ENCODE data around the gene OTOL1. TPM values are rescaled to one million over a fixed set of nuclear protein-coding genes. Genes with fewer than 3 reads are reported as not detected.
"Not testable (repeated sequence)": the region's sequence is repeated elsewhere in the genome, so short reads cannot be mapped to it uniquely, and the experiment has no call there.

The OTOL1 gene
- total and polyA plus RNA-seq, 2 donors from 2014 or later, result not detected

DNA sequence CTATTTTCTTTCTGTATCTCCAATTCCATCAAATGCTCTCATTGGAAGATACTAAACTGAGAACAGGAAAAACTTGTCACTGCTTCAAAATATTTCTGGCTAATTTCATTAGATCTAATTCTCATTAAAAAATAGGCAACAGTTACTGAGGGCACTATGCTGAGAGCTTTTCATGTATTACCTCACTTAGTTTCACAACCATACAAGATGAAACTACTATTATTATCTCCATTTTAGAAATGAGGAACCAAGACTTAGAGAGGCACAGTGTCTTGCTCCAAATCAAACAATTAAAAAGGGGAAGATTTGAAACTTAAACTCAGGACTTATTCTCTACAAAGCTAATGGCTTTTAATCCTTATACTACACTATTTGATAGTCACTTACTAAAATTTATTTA, 7.2 kb upstream of the OTOL1 start:
- Histone ChIP-seq H3K36me3 (ENCODE audit: control insufficient read depth in 2 of 3, insufficient read depth in 3 of 3, low read length in 3 of 3) (no peaks in the 10 kb centered on the region), H3K27ac (ENCODE audit: low read depth in 2 of 2, low read length in 2 of 2) (no peak overlapping the region), H3K9ac (ENCODE audit: low read length in 3 of 3) (no peak overlapping the region), H3K27me3 (ENCODE audit: control insufficient read depth, insufficient read depth, low read length) (no peaks in the 10 kb centered on the region), H3K9me3 (ENCODE audit: control insufficient read depth in 2 of 3, insufficient read depth in 1 of 3, low read length in 3 of 3) (no peaks in the 10 kb centered on the region), H3K4me3 (ENCODE audit: low read length in 3 of 3) (no peak overlapping the region), H3K4me1 (ENCODE audit: control insufficient read depth in 2 of 3, insufficient read depth in 2 of 3, low read depth in 1 of 3, low read length in 3 of 3) (no peaks in the 10 kb centered on the region)
- TF ChIP-seq, protein P1, sequence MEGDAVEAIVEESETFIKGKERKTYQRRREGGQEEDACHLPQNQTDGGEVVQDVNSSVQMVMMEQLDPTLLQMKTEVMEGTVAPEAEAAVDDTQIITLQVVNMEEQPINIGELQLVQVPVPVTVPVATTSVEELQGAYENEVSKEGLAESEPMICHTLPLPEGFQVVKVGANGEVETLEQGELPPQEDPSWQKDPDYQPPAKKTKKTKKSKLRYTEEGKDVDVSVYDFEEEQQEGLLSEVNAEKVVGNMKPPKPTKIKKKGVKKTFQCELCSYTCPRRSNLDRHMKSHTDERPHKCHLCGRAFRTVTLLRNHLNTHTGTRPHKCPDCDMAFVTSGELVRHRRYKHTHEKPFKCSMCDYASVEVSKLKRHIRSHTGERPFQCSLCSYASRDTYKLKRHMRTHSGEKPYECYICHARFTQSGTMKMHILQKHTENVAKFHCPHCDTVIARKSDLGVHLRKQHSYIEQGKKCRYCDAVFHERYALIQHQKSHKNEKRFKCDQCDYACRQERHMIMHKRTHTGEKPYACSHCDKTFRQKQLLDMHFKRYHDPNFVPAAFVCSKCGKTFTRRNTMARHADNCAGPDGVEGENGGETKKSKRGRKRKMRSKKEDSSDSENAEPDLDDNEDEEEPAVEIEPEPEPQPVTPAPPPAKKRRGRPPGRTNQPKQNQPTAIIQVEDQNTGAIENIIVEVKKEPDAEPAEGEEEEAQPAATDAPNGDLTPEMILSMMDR (IDR thresholded peaks at IDR 0.05; ENCODE audit: borderline replicate concordance, extremely low read depth, insufficient read depth), result no peak
- FAIRE-seq (no peak), DNase-seq (no peak)
- intact Hi-C loops (cut with DNase I), result no loop called here

DNA sequence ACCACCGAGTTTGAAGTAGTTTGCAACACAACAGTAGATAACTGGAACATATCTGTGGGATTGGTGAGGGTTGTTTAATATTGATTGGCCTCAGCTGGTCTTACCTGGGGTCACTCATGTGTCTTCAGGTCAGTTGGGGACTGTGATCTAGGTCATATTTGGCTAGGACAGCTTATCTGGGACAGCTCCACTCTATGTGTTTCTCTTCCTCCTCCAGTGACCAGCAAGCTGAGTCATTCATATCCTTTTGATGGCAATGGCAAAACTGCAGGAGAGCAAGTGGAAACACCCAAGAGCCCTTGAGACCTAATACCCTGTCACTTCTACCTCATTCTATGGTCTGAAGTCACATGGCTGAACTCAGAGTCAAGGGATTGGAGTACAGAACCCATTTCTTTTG, 5.8 kb upstream of the OTOL1 start:
- H3K36me3 ChIP-seq (ENCODE audit: control insufficient read depth in 2 of 3, insufficient read depth in 3 of 3, low read length in 3 of 3); DNase-seq; H3K27me3 ChIP-seq (ENCODE audit: control insufficient read depth, insufficient read depth, low read length); H3K4me1 ChIP-seq (ENCODE audit: control insufficient read depth in 2 of 3, insufficient read depth in 2 of 3, low read depth in 1 of 3, low read length in 3 of 3); FAIRE-seq; H3K27ac ChIP-seq (ENCODE audit: low read depth in 2 of 2, low read length in 2 of 2); H3K4me3 ChIP-seq (ENCODE audit: low read length in 3 of 3); H3K9me3 ChIP-seq (ENCODE audit: control insufficient read depth in 2 of 3, insufficient read depth in 1 of 3, low read length in 3 of 3); intact Hi-C loops (cut with DNase I); H3K9ac ChIP-seq (ENCODE audit: low read length in 3 of 3): not testable (repeated sequence)

DNA sequence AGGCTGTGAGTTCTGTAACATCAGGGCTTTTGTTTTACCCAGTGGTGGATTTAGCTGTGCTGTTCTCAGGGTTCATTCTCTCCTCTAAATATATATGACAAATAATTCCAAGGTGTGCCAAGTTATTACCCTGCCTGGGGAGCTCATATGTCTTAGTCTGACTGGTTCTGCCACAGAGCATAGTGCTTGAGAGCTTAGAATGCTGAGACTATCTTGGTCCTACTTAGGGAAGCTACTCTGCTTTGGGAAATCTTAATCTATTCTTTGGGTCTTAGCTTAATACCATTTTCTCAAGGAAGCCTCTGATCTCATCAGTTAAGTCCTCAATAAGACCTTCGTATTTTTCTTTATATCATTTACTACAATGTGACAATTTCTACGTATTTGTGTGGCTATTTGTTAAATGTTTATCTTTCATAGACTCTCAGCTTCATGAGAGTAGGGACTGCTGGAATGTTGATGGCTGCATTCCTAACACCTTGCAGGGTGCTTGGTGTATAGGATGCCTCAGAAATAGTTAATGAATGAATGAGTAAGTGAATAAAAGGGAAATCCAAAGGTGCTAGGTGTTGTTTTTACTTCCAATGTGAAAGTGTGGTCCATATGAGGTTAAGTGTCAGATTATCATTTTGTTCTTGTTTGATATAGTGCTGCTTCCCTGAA, 1.8 kb downstream of the OTOL1 start:
- no peak overlapping the region for H3K4me3 ChIP-seq (ENCODE audit: low read length in 3 of 3)
- no peak overlapping the region for H3K9ac ChIP-seq (ENCODE audit: low read length in 3 of 3)
- TF ChIP-seq, protein P1 (IDR thresholded peaks at IDR 0.05; ENCODE audit: borderline replicate concordance, extremely low read depth, insufficient read depth), result no peak
- no peaks in the 10 kb centered on the region for H3K4me1 ChIP-seq (ENCODE audit: control insufficient read depth in 2 of 3, insufficient read depth in 2 of 3, low read depth in 1 of 3, low read length in 3 of 3)
- peaks cover 0 to 6% (median 3%) of the 10 kb centered on the region in 3 donors for H3K9me3 ChIP-seq (ENCODE audit: control insufficient read depth in 2 of 3, insufficient read depth in 1 of 3, low read length in 3 of 3)
- intact Hi-C loops (cut with DNase I), result no loop called here
- no peak for FAIRE-seq
- H3K27ac ChIP-seq (ENCODE audit: low read depth in 2 of 2, low read length in 2 of 2), result no peak overlapping the region
- H3K27me3 ChIP-seq (ENCODE audit: control insufficient read depth, insufficient read depth, low read length), result no peaks in the 10 kb centered on the region
- DNase-seq, result no peak
- no peaks in the 10 kb centered on the region for H3K36me3 ChIP-seq (ENCODE audit: control insufficient read depth in 2 of 3, insufficient read depth in 3 of 3, low read length in 3 of 3)

DNA sequence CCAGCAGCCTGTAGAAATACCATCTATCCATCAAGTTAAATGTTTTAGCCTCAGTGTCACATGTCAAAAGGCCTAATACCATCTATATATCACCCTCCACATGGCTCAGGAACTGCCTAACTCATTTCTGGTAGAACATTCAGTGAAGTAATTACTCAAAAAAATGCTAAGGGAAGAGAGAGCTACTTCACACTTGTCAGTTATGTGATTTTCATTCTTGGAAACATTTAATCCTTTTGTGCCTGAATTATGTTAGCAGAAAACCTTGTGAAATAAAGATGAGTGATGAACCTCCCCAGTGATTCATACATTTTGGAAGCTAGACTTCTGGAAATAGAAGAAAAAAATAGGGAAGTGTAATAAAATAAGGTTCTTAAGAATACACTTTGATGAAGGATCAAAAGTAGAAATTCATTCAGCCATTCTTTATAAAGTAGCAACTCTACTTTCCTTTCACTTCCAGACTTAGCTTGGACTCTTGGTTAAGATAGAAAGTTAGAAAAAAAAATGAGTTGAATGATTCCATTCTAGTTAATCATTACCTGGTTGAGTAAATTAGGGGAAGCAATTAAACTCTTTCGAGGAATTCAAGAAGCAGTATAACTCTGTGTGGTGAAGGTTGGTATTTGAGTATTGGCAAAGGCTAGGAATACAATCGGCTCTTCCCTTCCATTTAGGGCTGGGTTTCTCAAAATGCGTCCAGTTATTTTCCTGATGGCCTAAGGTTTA, 3.6 kb downstream of the OTOL1 start:
- peak in 2 of 5 donors; percentile 57 to 70 for DNase-seq
- peak; percentile 65 for FAIRE-seq
- no peaks in the 10 kb centered on the region for H3K27me3 ChIP-seq (ENCODE audit: control insufficient read depth, insufficient read depth, low read length)

More for the DNA sequence above, 3.6 kb downstream of the OTOL1 start:
- Histone ChIP-seq H3K9ac (ENCODE audit: low read length in 3 of 3) (no peak overlapping the region), H3K36me3 (ENCODE audit: control insufficient read depth in 2 of 3, insufficient read depth in 3 of 3, low read length in 3 of 3) (no peaks in the 10 kb centered on the region), H3K4me3 (ENCODE audit: low read length in 3 of 3) (no peak overlapping the region), H3K9me3 (ENCODE audit: control insufficient read depth in 2 of 3, insufficient read depth in 1 of 3, low read length in 3 of 3) (no peaks in the 10 kb centered on the region), H3K27ac (ENCODE audit: low read depth in 2 of 2, low read length in 2 of 2) (no peak overlapping the region), H3K4me1 (ENCODE audit: control insufficient read depth in 2 of 3, insufficient read depth in 2 of 3, low read depth in 1 of 3, low read length in 3 of 3) (no peaks in the 10 kb centered on the region)
- TF ChIP-seq, protein P1 (IDR thresholded peaks at IDR 0.05; ENCODE audit: borderline replicate concordance, extremely low read depth, insufficient read depth), result no peak
- intact Hi-C loops (cut with DNase I), result no loop called here
